ENCODE results near the gene GMPR. TPM values are rescaled to one million over a fixed set of nuclear protein-coding genes. Genes with fewer than 3 reads are reported as not detected.
"Not testable (repeated sequence)": the region's sequence is repeated elsewhere in the genome, so short reads cannot be mapped to it uniquely, and the experiment has no call there.

Gene GMPR
- total RNA-seq, 2 donors from 2014 or later = 17.0 to 62.1 TPM

DNA sequence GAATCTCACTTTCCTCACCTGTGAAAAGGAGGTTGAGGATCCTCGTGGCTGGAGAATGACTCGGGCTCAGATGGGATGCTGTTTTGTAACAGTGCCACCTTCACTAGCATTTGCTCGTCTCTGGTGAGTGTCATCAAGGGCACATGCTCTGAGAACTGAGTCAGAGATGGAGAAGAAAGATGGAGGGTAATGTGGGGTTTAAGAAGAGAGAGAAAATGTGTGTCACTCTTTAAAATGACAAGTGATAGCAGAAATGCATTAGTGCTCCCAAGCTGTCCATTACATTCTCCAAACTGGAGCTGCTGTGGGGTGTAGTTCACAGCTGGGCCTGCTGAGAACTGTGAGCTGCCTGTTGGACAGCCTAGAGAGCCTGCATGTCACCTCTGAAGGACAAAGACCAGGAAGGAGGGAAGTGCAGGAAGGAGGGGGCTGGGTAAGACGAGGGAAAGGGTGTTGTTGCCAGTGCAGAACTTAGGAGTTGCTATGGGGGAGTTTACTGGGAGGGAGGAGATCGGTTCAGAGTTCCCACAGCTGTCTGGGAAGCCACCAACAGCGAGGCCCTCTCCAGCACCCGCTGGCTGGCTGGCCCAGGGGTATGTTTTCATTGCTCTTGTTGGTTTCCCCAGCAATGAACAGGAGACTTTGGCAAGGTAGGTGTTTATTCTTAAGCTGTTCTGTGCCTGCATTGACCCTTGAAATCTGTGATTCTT, 19.8 kb downstream of the GMPR start:
- peak; percentile 28 for ATAC-seq (ENCODE audit: insufficient number of reproducible peaks, low FRiP score, low read depth)
- no peak for DNase-seq (ENCODE audit: low spot score)
- Histone ChIP-seq H3K27me3 (replicated peaks; ENCODE audit: insufficient read depth) (no peaks in the 10 kb centered on the region), H3K27ac (peak overlapping the region; percentile 20 to 73), H3K36me3 (no peaks in the 10 kb centered on the region), H3K9me3 (no peaks in the 10 kb centered on the region), H3K4me1 (ENCODE audit: control insufficient read depth in 1 of 2, low read depth in 2 of 2) (peaks cover 0 to 17% of the 10 kb centered on the region in 2 donors), H3K4me3 (no peak overlapping the region)
- TF ChIP-seq, protein P1, sequence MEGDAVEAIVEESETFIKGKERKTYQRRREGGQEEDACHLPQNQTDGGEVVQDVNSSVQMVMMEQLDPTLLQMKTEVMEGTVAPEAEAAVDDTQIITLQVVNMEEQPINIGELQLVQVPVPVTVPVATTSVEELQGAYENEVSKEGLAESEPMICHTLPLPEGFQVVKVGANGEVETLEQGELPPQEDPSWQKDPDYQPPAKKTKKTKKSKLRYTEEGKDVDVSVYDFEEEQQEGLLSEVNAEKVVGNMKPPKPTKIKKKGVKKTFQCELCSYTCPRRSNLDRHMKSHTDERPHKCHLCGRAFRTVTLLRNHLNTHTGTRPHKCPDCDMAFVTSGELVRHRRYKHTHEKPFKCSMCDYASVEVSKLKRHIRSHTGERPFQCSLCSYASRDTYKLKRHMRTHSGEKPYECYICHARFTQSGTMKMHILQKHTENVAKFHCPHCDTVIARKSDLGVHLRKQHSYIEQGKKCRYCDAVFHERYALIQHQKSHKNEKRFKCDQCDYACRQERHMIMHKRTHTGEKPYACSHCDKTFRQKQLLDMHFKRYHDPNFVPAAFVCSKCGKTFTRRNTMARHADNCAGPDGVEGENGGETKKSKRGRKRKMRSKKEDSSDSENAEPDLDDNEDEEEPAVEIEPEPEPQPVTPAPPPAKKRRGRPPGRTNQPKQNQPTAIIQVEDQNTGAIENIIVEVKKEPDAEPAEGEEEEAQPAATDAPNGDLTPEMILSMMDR (IDR thresholded peaks at IDR 0.05) = peak; percentile 16

DNA sequence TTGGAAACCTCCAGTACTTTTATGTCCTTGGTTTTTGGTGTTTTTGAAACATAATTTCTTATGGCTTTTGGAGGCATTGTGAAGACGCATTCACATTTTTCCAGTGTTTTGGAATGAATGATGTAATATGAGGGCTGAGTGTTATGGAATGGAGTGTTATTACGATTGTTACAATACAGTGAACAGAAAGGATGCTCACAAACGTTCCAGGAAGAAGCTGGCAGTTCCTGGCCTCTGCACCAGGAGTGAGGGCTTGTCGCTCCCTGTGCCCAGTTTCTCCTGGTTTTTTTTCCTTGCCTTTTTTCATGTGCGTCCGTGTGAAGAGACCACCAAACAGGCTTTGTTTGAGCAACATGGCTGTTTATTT, 20.3 kb downstream of the GMPR start:
- H3K4me1 ChIP-seq (ENCODE audit: control insufficient read depth in 1 of 2, low read depth in 2 of 2) = peaks cover 0 to 17% of the 10 kb centered on the region in 2 donors
- DNase-seq (ENCODE audit: low spot score) (no peak), ATAC-seq (ENCODE audit: insufficient number of reproducible peaks, low FRiP score, low read depth) (peak; percentile 76)
- no peaks in the 10 kb centered on the region for H3K27me3 ChIP-seq (replicated peaks; ENCODE audit: insufficient read depth)
- TF ChIP-seq, protein P1 (IDR thresholded peaks at IDR 0.05) = no peak
- no peaks in the 10 kb centered on the region for H3K36me3 ChIP-seq
- no peak overlapping the region for H3K4me3 ChIP-seq
- no peaks in the 10 kb centered on the region for H3K9me3 ChIP-seq
- H3K27ac ChIP-seq = peak overlapping the region; percentile 20 to 73

DNA sequence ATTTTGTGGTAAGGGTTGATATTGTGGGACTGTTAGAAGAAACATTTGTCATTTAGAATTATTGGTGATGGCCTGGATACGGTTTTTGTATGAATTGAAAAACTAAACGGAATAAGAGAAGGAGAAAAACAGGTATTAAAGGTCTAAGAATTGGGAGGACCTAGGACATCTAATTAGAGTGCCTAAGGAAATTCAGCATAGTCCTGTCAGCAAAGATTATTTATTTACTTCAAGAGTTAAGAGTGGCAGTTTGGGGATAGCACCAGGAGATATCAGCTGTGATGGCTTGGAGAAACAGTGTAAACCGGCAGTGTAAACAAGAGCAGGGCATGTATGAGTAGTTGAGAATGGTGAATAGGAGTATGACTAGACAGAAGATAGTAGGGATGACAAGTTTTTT, 21.2 kb downstream of the GMPR start:
- not testable (repeated sequence) for DNase-seq (ENCODE audit: low spot score); ATAC-seq (ENCODE audit: insufficient number of reproducible peaks, low FRiP score, low read depth); H3K36me3 ChIP-seq; H3K9me3 ChIP-seq; H3K27me3 ChIP-seq (replicated peaks; ENCODE audit: insufficient read depth); H3K4me3 ChIP-seq; H3K27ac ChIP-seq
- H3K4me1 ChIP-seq (ENCODE audit: control insufficient read depth in 1 of 2, low read depth in 2 of 2) = peaks cover 0 to 17% of the 10 kb centered on the region in 2 donors

DNA sequence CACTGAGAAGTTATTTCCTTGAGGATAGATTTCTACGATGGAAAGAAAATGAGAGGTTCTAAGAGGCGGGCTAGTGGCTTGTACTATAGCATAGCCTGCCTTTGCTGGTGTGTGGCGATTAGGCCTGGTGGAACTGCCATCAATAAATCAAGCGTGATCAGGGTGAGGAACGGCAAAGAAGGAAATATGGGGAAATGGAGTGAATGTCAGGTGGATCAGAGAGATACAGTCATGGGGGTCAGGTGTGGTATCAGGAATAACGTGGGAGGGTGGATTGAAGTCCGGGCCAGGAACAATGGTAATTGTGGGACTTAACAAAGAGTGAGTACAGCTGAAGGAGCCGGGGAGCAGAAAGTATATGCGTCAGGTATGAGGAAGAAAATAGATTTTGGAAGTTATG, 22.2 kb downstream of the GMPR start:
- H3K36me3 ChIP-seq; ATAC-seq (ENCODE audit: insufficient number of reproducible peaks, low FRiP score, low read depth); H3K27ac ChIP-seq; H3K9me3 ChIP-seq; H3K4me3 ChIP-seq; H3K27me3 ChIP-seq (replicated peaks; ENCODE audit: insufficient read depth); DNase-seq (ENCODE audit: low spot score): not testable (repeated sequence)
- H3K4me1 ChIP-seq (ENCODE audit: control insufficient read depth in 1 of 2, low read depth in 2 of 2) = peaks cover 0 to 17% of the 10 kb centered on the region in 2 donors

DNA sequence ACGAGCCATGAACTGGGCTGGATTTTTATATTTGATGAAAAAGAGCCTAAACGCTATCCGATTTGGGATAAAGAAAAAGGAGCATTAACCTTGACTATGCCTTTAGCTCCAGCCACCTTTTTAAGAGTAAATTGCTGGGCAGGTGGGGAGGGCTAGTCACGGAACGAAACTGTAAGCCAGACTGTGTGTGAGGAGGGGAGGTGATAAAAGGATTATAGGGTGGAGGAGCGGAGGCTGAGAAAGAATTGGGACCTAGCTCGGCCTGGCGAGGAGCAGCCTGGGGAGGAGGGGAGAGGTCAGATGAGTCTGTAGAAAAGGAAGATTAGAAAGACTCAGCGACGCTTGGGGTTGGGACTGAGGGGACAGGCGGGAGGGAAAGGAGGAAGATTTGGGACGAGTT, 24.4 kb downstream of the GMPR start:
- H3K9me3 ChIP-seq; H3K27ac ChIP-seq; ATAC-seq (ENCODE audit: insufficient number of reproducible peaks, low FRiP score, low read depth); H3K36me3 ChIP-seq; DNase-seq (ENCODE audit: low spot score); H3K27me3 ChIP-seq (replicated peaks; ENCODE audit: insufficient read depth); H3K4me3 ChIP-seq: not testable (repeated sequence)
- peaks cover 0 to 14% of the 10 kb centered on the region in 2 donors for H3K4me1 ChIP-seq (ENCODE audit: control insufficient read depth in 1 of 2, low read depth in 2 of 2)

DNA sequence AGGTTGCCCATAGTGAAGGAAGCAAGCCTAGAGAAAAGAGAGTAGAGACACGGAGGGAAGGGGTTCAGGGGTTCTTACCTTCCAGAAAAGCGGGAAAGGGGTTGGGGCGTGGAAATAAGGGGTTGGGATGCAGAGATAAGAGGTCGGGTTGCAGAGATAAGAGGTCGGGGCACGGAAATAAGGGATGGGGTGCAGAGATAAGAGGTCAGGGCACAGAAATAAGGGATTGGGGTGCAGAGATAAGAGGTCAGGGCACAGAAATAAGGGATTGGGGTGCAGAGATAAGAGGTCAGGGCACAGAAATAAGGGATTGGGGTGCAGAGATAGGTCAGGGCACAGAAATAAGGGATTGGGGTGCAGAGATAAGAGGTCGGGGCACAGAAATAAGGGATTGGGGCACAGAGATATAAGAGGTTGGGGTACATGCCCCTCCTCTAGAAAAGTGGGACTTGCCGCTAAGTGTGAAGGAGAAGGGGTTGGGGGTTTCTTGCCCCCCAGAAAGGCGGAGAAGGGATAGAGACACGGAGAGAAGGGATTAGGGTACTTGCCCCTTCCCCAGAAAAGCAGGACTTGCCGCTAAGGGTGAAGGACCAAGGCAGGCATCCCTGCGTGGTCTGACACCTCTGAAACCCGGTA, 25.2 kb downstream of the GMPR start:
- not testable (repeated sequence) for H3K4me3 ChIP-seq; H3K4me1 ChIP-seq (ENCODE audit: control insufficient read depth in 1 of 2, low read depth in 2 of 2); H3K27me3 ChIP-seq (replicated peaks; ENCODE audit: insufficient read depth); ATAC-seq (ENCODE audit: insufficient number of reproducible peaks, low FRiP score, low read depth); DNase-seq (ENCODE audit: low spot score); H3K9me3 ChIP-seq; H3K36me3 ChIP-seq; H3K27ac ChIP-seq

DNA sequence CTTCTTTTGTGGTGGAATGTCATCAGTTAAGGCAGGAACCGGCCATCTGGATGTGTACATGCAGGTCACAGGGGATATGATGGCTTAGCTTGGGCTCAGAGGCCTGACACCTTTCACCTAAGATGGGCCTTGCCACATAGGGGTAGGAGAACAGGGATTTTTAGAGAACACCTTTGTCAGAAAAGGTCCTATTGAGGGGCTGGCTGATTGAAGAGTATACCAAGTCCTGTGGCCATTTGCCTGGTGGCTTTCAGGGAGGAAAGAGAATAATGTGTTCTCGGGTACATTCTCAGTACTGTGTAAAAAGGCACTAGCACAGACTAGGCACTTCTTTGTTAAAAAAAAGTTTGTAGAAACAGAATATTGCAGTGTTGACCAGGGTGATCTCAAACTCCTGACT, 26.4 kb downstream of the GMPR start:
- TF ChIP-seq, protein P1 (IDR thresholded peaks at IDR 0.05) = no peak
- H3K4me1 ChIP-seq (ENCODE audit: control insufficient read depth in 1 of 2, low read depth in 2 of 2) = no peaks in the 10 kb centered on the region
- no peak for DNase-seq (ENCODE audit: low spot score)
- H3K36me3 ChIP-seq = peaks cover 3% of the 10 kb centered on the region
- no peak for ATAC-seq (ENCODE audit: insufficient number of reproducible peaks, low FRiP score, low read depth)
- H3K9me3 ChIP-seq = no peaks in the 10 kb centered on the region
- H3K4me3 ChIP-seq = no peak overlapping the region
- H3K27ac ChIP-seq = no peak overlapping the region
- H3K27me3 ChIP-seq (replicated peaks; ENCODE audit: insufficient read depth) = no peaks in the 10 kb centered on the region

Measured in thoracic aorta (tissue), 2 donors.